CD4-positive, alpha-beta T cell treated with Interferon gamma for 1 hour (primary cell): ENCODE data around the gene ABCC4.

ENCODE experiments used
- DNase-seq: peaks from one replicate; pipeline ENCODE4 v3.0.0-alpha.2; 2020

ABCC4 gene

GRCh38 chr13:95255072-95255732 is 46.0 kb downstream of the ABCC4 start:
- DNase-seq: no peak

DNA sequence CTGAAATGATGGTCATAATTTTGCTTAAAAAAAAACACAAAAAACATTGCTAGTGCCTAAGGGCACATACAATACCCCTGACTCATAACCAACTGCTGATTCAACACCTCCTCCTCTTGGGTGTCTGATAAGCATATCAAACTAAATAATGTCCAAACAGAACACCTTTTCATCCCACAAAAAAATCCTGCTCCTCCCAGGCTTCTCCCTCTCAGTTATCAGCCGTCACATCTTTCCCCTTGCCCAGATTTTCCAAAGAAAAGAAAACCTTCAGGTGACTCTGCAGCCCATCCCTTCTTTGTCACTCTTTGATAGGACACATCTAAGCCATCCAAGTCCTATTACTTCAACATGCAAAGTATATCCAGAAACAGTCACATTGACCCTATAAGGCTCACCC is 46.9 kb downstream of the ABCC4 start:
- DNase-seq: no peak

- no peak for DNase-seq
These were observed 48.2 kb downstream of the ABCC4 start for GRCh38 chr13:95253033-95253432.

- no peak for DNase-seq
These were observed 49.6 kb downstream of the ABCC4 start for GRCh38 chr13:95251641-95252040.

DNA sequence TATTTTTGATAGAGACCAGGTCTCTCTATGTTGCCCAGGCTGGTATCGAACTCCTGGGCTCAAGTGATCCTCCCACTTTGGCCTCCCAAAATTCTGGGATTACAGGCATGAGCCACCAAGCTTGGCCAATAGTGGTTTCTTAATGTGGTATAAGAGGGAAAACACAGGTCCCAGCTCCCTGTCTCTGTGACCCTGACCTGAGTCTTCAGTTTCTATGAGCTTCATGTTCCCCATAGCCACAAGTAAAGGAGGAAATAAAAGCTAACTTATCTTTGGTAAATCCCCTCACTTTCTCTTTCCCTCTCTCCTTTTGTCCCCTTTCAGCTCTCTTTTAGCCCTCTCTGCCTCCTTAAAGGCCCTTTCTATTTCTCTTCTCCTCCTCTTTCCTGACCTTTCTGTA is 50.3 kb downstream of the ABCC4 start:
- DNase-seq: no peak

- no peak for DNase-seq
These were observed 52.3 kb downstream of the ABCC4 start for GRCh38 chr13:95248953-95249352.

DNA sequence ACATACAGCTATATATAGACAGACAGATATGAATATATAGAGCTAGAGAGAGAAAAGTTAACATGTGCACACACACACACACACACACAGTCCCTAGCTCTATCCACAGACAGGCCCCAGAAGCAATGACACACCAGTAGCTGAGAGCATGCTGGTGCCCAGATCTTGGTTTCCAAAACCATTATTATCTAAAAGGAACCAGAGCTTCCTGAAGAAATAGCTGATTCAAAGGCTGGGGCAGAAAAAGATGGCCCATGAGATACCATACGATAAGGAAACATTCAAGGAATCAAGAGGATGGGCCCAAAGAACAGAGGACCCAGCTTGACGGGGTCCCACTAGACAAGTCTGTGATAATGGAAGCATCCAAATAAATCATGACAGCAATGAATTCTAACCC is 53.4 kb downstream of the ABCC4 start:
- DNase-seq: no peak

DNA sequence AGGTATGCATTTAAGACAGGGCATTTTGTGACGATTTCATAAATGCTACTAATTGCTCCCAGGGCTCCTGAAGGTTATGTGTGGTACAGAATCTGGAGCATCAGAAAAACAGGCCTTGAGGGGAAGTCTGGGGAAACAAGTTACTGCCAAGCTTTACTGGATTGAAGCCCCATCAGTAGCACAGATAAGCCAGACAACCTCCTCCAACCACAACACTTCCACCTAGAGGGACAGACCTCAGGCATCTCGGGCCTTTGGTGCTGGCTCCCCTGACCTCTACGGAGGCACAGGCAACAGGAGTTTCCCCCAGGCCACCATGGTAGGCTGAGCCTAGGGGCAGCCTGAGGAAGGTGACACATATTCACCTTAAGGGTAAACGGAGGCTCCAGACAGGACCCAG is 54.1 kb downstream of the ABCC4 start:
- DNase-seq: no peak

GRCh38 chr13:95246292-95247082 is 54.8 kb downstream of the ABCC4 start:
- DNase-seq: no peak

DNA sequence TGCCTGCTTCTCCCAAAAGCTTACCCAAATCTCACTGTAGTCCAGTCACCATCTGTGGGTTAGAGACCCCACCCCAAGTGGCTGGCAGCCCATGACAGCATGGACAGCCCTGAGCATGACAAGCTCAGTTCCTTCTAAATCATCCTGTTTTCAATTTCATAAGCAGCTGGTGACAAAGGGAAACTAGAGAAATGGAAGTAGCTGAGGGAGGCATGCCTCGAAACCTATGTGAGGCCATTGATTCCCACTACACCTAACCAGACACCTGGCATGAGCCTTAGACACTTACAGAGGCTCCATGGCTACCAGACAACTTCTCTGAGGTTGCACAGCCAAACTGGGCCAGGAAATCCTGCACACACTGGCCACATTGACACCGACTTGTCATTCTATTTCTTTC is 56.2 kb downstream of the ABCC4 start:
- no peak for DNase-seq

- DNase-seq: no peak
These were observed 58.0 kb downstream of the ABCC4 start for GRCh38 chr13:95243207-95243606.

- DNase-seq: no peak
These were observed 59.9 kb downstream of the ABCC4 start for GRCh38 chr13:95241321-95241720.

DNA sequence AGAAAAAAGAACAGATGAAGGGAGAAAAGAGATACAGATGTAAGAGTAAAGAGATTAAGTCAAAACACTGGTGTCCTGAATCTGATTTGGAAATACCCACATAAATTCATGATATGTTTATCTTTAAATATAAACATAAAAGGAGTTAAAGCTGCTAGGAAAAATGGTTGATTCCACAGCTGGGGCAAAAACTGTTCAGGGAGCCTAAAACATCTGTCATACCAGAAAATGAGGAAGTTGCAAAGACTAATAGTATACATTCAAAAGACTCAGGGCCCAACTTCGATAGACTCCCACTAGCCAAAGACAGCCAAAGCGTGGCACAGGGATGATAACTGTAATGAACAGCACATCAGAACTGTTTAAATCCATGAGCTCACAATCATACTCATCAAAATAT is 62.0 kb downstream of the ABCC4 start:
- DNase-seq: no peak

DNA sequence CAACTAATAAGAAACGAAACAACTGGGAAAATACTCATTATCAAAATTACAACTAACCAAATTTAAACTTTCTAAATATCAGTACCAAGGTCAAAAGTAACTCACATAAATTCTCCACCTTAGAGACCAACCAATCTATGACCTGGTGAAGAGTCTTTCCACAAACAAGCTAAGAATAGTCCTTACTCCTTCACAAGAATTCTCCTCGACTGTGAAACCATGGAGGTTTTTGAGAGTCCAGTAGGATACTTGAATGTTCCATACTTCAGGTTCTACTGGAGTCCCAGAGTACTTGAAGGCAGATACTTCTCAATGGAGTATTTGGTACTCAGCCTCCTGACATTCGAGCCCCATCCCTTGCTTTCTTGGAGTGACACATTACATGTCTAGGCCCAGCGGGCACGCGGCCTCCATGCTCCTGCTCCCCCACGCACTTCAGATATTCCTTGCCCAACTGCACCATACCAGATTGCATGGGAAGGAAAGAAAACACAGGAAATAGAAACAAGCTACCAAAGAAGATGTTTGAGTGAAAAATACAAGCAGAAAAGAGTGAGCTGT is 63.9 kb downstream of the ABCC4 start:
- no peak for DNase-seq

- no peak for DNase-seq
These were observed 64.5 kb downstream of the ABCC4 start for GRCh38 chr13:95236774-95237173.

DNA sequence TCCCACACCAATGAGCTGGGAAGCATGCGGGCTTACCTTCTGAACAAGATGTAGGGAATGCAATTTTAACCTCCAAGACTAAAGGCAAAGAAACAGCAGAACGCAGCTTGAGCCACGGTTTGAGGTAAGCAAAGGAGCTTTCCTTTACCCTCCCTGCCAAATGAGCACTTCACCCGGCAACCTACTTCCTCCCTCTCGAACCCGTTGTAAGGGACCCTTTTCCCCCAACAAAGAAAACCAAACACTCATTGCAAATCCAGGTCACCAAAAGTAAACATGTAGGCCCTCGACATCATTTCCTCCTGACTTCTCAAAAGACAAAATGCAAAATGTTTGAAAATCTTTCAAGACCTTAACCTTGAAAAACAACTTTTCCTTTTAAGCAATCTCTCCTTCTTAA is 65.3 kb downstream of the ABCC4 start:
- no peak for DNase-seq

DNA sequence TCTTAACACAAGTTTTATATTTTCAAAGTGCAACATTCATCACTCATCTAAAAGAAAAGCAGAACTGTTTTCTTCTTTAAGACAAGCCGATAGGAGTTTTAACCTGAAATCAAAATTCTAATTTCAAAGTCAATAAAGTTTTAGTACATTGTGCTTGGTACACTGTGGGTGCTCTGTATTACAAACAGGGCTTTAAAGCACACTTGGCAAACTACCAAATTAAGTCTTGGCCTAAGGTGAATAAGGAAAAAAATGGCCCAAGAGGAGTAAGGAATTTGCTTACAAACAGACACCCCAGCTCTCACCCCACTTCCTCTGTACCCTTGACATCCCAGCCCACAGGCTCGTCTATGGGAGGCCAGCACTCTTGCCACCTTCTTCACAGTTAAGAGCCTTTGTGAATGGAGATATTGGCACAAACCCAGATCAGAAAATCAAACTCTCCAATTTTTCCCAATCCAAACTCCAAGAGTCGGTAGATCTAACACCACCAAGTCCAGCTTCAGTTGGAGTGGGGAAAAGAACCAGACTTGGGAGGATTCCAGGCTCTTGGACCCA is 66.0 kb downstream of the ABCC4 start:
- DNase-seq: no peak

- DNase-seq: no peak
These were observed 67.0 kb downstream of the ABCC4 start for GRCh38 chr13:95234242-95234641.

DNA sequence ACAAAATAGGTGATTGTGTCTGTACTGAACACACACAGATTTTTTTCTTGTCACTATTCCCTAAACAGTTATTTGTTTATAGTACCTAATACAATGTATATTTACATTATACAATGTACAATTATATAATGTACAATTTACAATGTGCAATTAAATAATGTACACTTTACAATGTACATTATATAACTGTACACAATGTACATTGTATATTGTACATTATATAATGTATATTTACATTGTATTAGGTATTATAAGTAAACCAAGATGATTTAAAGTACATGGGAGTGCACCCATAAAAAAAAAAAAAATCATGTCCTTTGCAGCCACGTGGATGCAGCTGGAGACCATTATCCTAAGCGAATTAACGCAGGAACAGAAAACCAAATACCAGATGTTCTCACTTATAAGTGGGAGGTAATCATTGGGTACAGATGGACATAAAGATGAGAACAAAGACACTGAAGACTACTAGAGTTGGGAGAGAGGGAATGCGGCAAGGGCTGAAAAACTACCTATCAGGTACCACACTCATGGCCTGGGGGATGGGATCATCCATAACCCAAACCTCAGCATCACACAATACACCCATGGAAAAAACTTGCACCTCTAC is 68.1 kb downstream of the ABCC4 start:
- DNase-seq: no peak

GRCh38 chr13:95231393-95231792 is 69.9 kb downstream of the ABCC4 start:
- no peak for DNase-seq

DNA sequence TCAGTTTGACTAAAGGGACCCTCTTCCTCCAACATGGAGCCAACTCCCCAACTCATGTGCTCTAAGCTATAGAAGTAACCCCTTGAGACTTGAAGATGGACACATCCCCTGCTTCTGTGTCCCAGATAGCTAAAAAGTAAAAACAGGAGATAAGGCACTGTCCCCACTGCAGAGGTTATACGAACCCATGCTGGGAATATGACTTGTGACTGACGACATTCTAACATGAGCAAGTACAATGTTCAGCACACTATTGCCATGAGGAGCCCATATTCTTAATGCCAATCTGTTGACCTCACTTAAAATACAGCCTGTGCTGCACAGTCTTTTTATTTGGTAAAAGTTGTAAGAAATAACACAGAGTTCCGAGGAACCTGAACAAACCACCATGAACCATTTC is 71.4 kb downstream of the ABCC4 start:
- DNase-seq: no peak

- DNase-seq: no peak
These were observed 73.1 kb downstream of the ABCC4 start for GRCh38 chr13:95228130-95228529.

GRCh38 chr13:95226932-95227695 is 74.1 kb downstream of the ABCC4 start:
- DNase-seq: no peak
